Head of caudate nucleus (tissue), 42 donors: ENCODE data around the gene CUX1.
"Not testable (repeated sequence)": the region's sequence is repeated elsewhere in the genome, so short reads cannot be mapped to it uniquely, and the experiment has no call there.

Experiments
- DNase-seq, 42 donors: peaks; one replicate each; pipeline versions ENCODE4 v3.0.0 to v3.0.0-alpha.2; 2020 to 2021; ENCODE audit warnings: mixed read lengths in 7 of 42
- intact Hi-C: fragments of 100-400 bp; cut with DNase I; formaldehyde crosslinking; loops from one replicate; pipeline ENCODE4 v1.15.0; 2022

Gene CUX1

GRCh38 chr7:102028206-102028826 lies 210.9 kb downstream of the CUX1 start:
- intact Hi-C loops, result no loop called here
- DNase-seq, result no peak

GRCh38 chr7:102029616-102030015 lies 212.2 kb downstream of the CUX1 start:
- no peak for DNase-seq
- intact Hi-C loops, result no loop called here

GRCh38 chr7:102030696-102031095 lies 213.3 kb downstream of the CUX1 start:
- intact Hi-C loops, result no loop called here
- peak in 1 of 42 donors; percentile 22 for DNase-seq

DNA sequence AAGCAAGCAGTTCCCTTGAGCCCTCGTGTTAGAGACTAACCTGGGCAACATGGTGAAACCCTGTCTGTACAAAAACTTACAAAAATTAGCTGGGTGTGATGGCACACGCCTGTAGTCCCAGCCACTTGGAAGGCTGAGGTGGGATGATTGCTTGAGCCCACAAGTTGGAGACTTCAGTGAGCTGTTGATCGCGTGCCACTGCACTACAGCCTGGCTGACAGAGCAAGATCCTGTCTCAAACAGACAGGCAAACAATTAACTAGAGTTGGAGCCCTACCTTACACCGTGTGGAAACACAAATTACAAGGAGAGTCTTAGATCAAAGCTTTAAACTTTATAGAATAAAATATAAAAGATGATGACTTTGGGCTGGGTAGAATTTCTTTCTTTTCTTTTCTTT lies 219.5 kb downstream of the CUX1 start:
- intact Hi-C loops, result no loop called here
- no peak for DNase-seq

GRCh38 chr7:102039706-102040105 lies 222.3 kb downstream of the CUX1 start:
- intact Hi-C loops, result no loop called here
- DNase-seq, result no peak

DNA sequence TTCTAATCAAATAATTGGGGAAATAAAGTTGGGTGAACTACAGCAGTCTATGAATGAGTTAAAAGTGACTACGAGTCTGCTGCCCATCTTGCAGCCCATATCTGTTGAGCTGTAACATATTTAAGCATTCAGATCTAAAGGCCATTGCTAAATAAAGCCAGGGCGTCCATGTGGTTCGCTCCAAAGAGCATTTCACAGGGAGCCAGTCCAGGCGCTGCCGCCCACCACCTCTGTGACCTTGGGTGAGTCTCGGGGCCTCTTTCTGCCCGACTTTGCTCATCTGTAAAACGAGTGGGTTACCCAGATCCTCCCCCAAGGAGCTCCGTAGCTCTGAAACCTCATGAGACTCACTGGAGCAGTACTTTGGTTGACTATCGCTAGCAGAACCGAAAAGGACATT lies 223.1 kb downstream of the CUX1 start:
- intact Hi-C loops, result no loop called here
- DNase-seq, result no peak

DNA sequence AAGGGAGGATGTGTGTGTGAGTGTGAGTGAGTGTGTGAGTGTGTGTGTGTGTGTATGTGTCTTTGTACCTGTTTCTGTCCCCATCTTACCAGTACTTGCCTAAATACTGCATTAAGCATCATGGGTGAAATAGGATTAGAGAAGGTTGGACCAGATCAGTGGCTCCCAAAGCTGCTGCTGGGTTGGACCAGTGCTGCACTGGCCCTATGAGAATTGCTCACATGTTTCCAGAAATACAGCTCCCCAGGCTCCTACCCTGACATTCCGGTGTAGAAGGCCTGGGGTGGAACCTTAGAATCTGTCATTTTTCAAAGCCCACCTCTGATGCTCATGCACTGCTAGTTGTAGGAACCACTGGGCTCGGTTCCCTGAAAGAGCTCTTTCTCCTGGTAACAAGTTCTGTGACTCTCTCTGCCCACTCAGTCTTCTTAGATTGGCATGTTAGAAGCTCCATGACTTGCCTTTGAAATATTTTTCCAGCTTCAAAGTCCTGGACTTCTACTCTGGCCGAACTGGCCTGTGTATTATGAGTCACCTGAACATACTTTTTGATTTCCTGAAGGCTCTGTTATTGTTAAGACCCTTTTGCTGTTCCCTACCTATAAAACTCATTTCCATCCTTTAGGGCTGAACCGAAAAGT lies 224.7 kb downstream of the CUX1 start:
- peak in 3 of 42 donors; percentile 10 to 47 (median 40) for DNase-seq
- intact Hi-C loops, result no loop called here

- DNase-seq, result not testable (repeated sequence)
These were observed 225.4 kb downstream of the CUX1 start for GRCh38 chr7:102042796-102043195.

GRCh38 chr7:102044641-102044983 lies 227.2 kb downstream of the CUX1 start:
- intact Hi-C loops, result no loop called here
- no peak for DNase-seq

More at GRCh38 chr7:102042796-102043195, 225.4 kb downstream of the CUX1 start:
- intact Hi-C loops, result not testable (repeated sequence)

GRCh38 chr7:102044984-102045673 lies 227.7 kb downstream of the CUX1 start:
- intact Hi-C loops, result no loop called here
- DNase-seq, result peak; percentile 26 to 85 (median 66)

GRCh38 chr7:102045681-102046372 lies 228.4 kb downstream of the CUX1 start:
- DNase-seq, result no peak
- intact Hi-C loops, result no loop called here

DNA sequence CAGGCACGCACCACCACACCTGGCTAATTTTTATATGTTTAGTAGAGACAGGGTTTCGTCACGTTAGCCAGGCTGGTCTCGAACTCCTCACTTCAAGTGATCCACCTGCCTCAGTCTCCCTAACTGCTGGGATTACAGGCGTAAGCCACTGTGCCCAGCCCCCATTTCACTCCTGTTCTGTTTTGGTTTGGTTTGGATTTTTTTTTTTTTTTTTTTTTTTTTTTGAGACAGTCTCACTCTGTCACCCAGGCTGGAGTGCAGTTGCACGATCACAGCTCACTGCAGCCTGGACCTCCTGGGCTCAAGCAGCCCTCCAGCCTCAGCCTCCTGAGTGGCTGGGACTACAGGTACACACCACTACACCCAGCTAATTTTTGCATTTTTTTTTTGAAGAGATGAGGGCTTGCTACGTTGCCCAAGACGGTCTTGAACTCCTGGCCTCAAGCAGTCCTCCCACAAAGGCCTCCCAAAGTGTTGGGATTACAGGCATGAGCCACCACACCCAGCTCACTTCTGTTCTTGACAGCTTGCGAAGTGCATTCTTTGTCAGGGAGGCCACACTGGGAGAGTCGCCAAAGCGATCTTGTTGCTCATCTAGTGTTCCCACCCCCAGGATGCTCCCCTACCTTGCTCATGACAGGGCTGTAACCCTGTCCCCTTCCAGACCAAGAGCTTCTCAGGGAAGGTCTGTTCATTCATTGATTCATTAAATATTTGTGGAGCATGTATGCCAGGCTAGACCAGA lies 229.1 kb downstream of the CUX1 start:
- no peak for DNase-seq
- intact Hi-C loops, result no loop called here

- no peak for DNase-seq
- intact Hi-C loops, result no loop called here
These were observed 229.7 kb downstream of the CUX1 start for GRCh38 chr7:102047167-102047566.

- DNase-seq, result no peak
- intact Hi-C loops, result no loop called here
These were observed 232.3 kb downstream of the CUX1 start for GRCh38 chr7:102049765-102050164.

- DNase-seq, result no peak
- intact Hi-C loops, result no loop called here
These were observed 233.5 kb downstream of the CUX1 start for GRCh38 chr7:102050864-102051460.

GRCh38 chr7:102051736-102052135 lies 234.3 kb downstream of the CUX1 start:
- DNase-seq, intact Hi-C loops: not testable (repeated sequence)

- no peak for DNase-seq
- intact Hi-C loops, result no loop called here
These were observed 236.7 kb downstream of the CUX1 start for GRCh38 chr7:102054158-102054557.

GRCh38 chr7:102055181-102055976 lies 238.0 kb downstream of the CUX1 start:
- DNase-seq, result no peak
- intact Hi-C loops, result no loop called here
